Adrenal gland (tissue), 5 donors: ENCODE measurements around the gene MUTYH.

ENCODE experiments used
- POLR2A ChIP-seq, 2 donors: fragments of 450-650 bp; IDR thresholded peaks; one replicate each; pipeline ENCODE4 v1.6.1; 2017; ENCODE audit warnings: antibody characterized with exemption in 2 of 2, mild to moderate bottlenecking in 2 of 2, moderate library complexity in 1 of 2
- TF ChIP-seq, protein P1 (sequence below), 6 experiments: fragments of 450-650 bp in 4 of 6; fragments of 200-600 bp in 2 of 6; sonication (generic) in 1 of 6; IDR thresholded peaks; 1 replicate in 5 of 6; 2 replicates in 1 of 6; pipeline versions ENCODE4 v1.5.1 to v1.8.0; 2016 to 2021; ENCODE audit warnings: antibody characterized with exemption in 6 of 6, mild to moderate bottlenecking in 2 of 6, moderate library complexity in 1 of 6
- donor health status: DM: no; HTN: no; CAD: no.

- TF ChIP-seq, protein P1, sequence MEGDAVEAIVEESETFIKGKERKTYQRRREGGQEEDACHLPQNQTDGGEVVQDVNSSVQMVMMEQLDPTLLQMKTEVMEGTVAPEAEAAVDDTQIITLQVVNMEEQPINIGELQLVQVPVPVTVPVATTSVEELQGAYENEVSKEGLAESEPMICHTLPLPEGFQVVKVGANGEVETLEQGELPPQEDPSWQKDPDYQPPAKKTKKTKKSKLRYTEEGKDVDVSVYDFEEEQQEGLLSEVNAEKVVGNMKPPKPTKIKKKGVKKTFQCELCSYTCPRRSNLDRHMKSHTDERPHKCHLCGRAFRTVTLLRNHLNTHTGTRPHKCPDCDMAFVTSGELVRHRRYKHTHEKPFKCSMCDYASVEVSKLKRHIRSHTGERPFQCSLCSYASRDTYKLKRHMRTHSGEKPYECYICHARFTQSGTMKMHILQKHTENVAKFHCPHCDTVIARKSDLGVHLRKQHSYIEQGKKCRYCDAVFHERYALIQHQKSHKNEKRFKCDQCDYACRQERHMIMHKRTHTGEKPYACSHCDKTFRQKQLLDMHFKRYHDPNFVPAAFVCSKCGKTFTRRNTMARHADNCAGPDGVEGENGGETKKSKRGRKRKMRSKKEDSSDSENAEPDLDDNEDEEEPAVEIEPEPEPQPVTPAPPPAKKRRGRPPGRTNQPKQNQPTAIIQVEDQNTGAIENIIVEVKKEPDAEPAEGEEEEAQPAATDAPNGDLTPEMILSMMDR (IDR thresholded peaks at IDR 0.05), result no peak
- TF ChIP-seq POLR2A (IDR thresholded peaks at IDR 0.05), result no peak
These were observed 37.9 kb upstream of the MUTYH start for GRCh38 chr1:45378184-45378583.
